Ovary (tissue), 9 donors: ENCODE measurements around the gene P4HA2. TPM values are rescaled to one million over a fixed set of nuclear protein-coding genes. Genes with fewer than 3 reads are reported as not detected.

Experiments used
- DNase-seq, 5 donors: peaks; one replicate each; pipeline ENCODE4 v3.0.0-alpha.2; 2019 to 2020
- H3K27ac ChIP-seq, 2 donors: fragments of 200-600 bp; one replicate each; pipeline versions ENCODE4 v1.5.1 to v1.8.0; 2019 to 2022
- H3K27me3 ChIP-seq: fragments of 200-600 bp; one replicate; pipeline ENCODE4 v1.8.0; 2022
- H3K36me3 ChIP-seq: fragments of 200-600 bp; sonication (generic); one replicate; pipeline ENCODE4 v1.5.1; 2019
- H3K4me1 ChIP-seq: one replicate; pipeline ENCODE4 v1.8.1; 2013; ENCODE audit warnings: mild to moderate bottlenecking, moderate library complexity; ENCODE audit not compliant: insufficient read depth
- H3K4me3 ChIP-seq: fragments of 200-600 bp; sonication (generic); one replicate; pipeline ENCODE4 v1.5.1; 2017
- H3K9me3 ChIP-seq, 2 donors: fragments of 200-600 bp in 1 of 2; sonication (generic) in 1 of 2; one replicate each; pipeline versions ENCODE4 v1.5.1 to v1.8.1; 2013 to 2019; ENCODE audit warnings: mild to moderate bottlenecking in 1 of 2, moderate library complexity in 1 of 2
- CTCF ChIP-seq, 3 donors: fragments of 450-650 bp in 2 of 3; fragments of 200-600 bp in 1 of 3; IDR thresholded peaks; one replicate each; pipeline versions ENCODE4 v1.5.1 to v1.8.0; 2016 to 2022; ENCODE audit warnings: antibody characterized with exemption in 3 of 3, mild to moderate bottlenecking in 1 of 3
- EP300 ChIP-seq: sonication (generic); formaldehyde crosslinking; IDR thresholded peaks from one replicate; pipeline ENCODE4 v1.6.1; 2017; ENCODE audit warnings: antibody characterized with exemption
- POLR2A ChIP-seq: fragments of 450-650 bp; IDR thresholded peaks from one replicate; pipeline ENCODE4 v1.6.1; 2017; ENCODE audit warnings: antibody characterized with exemption, mild to moderate bottlenecking, moderate library complexity
- WGBS, 3 donors: extraction: QIAGEN DNeasy Blood & Tissue Kit in 1 of 3; methylation state at CpG; one replicate each; pipeline versions ENCODE4 v1.1.5 to v1.1.7; 2013 to 2017; 5-methylcytosine and 5-hydroxymethylcytosine counted together
- intact Hi-C, 4 donors: fragments of 100-400 bp; cut with DNase I; formaldehyde crosslinking; loops; one replicate each; pipeline versions ENCODE4 v1.11.0 to v1.15.1; 2022 to 2023
- polyA plus RNA-seq, 2 donors: library from polyadenylated mRNA; stranded (reverse); fragments of 200-250 nt in 1 of 2; fragments of 350-450 nt in 1 of 2; fragmentation: Illumina TruSeq in 1 of 2; extraction: RNeasy Lipid Tissue Mini Kit (QIAGEN cat#74804) in 1 of 2; gene quantifications; one replicate each; pipeline ENCODE4 v1.2.3, GENCODE V29; 2013 to 2014
- total RNA-seq, 7 donors: library from RNA; depleted of rRNA in 2 of 7; stranded (reverse); fragments of >200 nt in 2 of 7; fragmentation: NEBNext Ultra II Directional in 3 of 7; extraction: Animal tissue kit (Norgen Biotek cat#: 25700) in 3 of 7; gene quantifications; one replicate each; pipeline versions ENCODE4 v1.1.0 to v1.2.4, GENCODE V29; 2016 to 2023
- donor health status: DM: no; HTN: no; CAD: no; lungs with moderate emphysema.
- donor health status: DM: no; HTN: no; CAD: no.
- donor health status: Bipolar disorder and iron deficiency.
- donor health status: DM: yes; HTN: yes; CAD: no.
- donor health status: DM: no; HTN: no; CAD: no.
- donor health status: DM: yes; HTN: yes; CAD: no.

The P4HA2 gene
- total and polyA plus RNA-seq, 9 donors: 3.9 to 36.9 (median 15.4) TPM

- intact Hi-C loops: no loop called here
- no peak overlapping the region for H3K4me3 ChIP-seq
- H3K27ac ChIP-seq: no peak overlapping the region
- DNase-seq: no peak
- no peaks in the 10 kb centered on the region for H3K9me3 ChIP-seq
- peaks cover 4% of the 10 kb centered on the region for H3K4me1 ChIP-seq
- no peaks in the 10 kb centered on the region for H3K27me3 ChIP-seq
- no peak for TF ChIP-seq CTCF (IDR thresholded peaks at IDR 0.05)
- no peak for TF ChIP-seq POLR2A
- TF ChIP-seq EP300: no peak
- WGBS, 3 donors: 60 to 68% (median 61%) methylated on average over 6 of the region's 6 CpGs
- no peaks in the 10 kb centered on the region for H3K36me3 ChIP-seq
Measured at GRCh38 chr5:132270706-132271105, 43.1 kb upstream of the P4HA2 start.

DNA sequence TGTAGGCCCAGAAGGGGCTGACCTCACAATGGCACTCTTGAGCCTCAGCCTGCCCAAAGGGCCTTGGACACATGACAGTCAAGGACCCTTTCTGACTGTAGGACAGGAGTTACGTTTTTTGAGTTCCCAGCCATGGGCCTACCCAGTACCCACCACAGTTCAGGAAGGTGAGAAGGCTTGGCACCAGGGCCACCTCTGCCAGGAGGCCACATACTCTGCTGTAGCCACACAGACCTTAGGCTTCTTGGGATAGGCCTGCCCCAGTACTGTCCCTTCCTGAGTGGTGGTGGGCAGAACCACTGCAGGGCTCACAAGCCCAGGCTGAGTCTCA, 42.6 kb upstream of the P4HA2 start:
- no peaks in the 10 kb centered on the region for H3K36me3 ChIP-seq
- H3K4me1 ChIP-seq: peaks cover 8% of the 10 kb centered on the region
- no peak overlapping the region for H3K4me3 ChIP-seq
- WGBS, 3 donors: 81 to 100% (median 100%) methylated on average over 1 of the region's 1 CpG
- no peaks in the 10 kb centered on the region for H3K9me3 ChIP-seq
- intact Hi-C loops: no loop called here
- TF ChIP-seq EP300 (no peak), POLR2A (no peak), CTCF (IDR thresholded peaks at IDR 0.05) (no peak)
- DNase-seq: no peak
- H3K27me3 ChIP-seq: no peaks in the 10 kb centered on the region
- H3K27ac ChIP-seq: no peak overlapping the region

- Histone ChIP-seq H3K4me3 (no peak overlapping the region), H3K27ac (no peak overlapping the region), H3K36me3 (no peaks in the 10 kb centered on the region), H3K4me1 (peaks cover 11% of the 10 kb centered on the region), H3K9me3 (no peaks in the 10 kb centered on the region), H3K27me3 (no peaks in the 10 kb centered on the region)
- WGBS, 3 donors: 85 to 96% (median 94%) methylated on average over 3 of the region's 3 CpGs
- TF ChIP-seq EP300 (no peak), POLR2A (no peak), CTCF (IDR thresholded peaks at IDR 0.05) (no peak)
- no peak for DNase-seq
- intact Hi-C loops: no loop called here
Measured at GRCh38 chr5:132269635-132270334, 42.1 kb upstream of the P4HA2 start.

DNA sequence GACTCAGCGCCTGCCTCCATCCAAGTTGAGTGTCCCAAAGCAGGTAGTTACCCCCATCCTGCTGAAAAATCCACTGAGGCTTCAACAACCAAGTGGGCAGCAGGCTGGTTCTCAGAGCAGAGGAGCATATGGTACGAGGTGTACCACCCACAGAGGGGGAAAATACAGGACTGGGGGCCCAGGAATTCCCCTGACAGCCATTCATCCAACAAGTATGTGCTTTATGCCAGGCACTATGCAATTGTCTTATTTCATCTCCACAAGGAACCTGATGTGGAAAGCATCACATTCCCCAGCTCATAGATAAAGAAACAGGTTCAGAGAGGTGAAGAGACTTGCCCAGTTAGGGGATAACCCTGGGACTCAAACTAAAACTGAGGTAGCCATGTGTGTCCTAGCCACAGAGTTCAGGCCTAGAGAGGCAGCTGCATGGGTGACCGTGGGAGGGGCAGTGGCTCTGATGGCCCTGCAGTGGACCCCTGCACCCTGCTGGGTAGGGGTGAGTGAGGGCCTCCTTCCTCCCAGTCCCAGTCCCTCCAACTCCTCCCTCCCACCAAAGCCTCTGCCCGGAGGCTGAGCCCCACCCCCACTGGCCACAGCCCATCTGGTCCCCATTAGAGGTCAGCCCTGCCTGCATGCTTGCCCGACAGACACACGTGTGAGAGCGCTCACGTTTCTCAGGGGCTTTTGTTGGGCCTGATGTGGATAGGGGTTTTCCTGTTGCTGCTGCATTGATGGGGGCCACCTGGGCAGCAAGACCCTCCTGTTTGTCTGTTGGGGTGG, 41.3 kb upstream of the P4HA2 start:
- TF ChIP-seq CTCF (IDR thresholded peaks at IDR 0.05) (no peak), POLR2A (no peak), EP300 (no peak)
- H3K4me1 ChIP-seq: peaks cover 13% of the 10 kb centered on the region
- no peaks in the 10 kb centered on the region for H3K27me3 ChIP-seq
- intact Hi-C loops: no loop called here
- H3K27ac ChIP-seq: no peak overlapping the region
- no peaks in the 10 kb centered on the region for H3K36me3 ChIP-seq
- no peak overlapping the region for H3K4me3 ChIP-seq
- 43 to 63% (median 62%) methylated on average over 7 to 8 of the region's 8 CpGs for WGBS, 3 donors
- H3K9me3 ChIP-seq: no peaks in the 10 kb centered on the region
- DNase-seq: no peak
